ENCODE results near the gene PLEKHG4B.

The PLEKHG4B gene

DNA sequence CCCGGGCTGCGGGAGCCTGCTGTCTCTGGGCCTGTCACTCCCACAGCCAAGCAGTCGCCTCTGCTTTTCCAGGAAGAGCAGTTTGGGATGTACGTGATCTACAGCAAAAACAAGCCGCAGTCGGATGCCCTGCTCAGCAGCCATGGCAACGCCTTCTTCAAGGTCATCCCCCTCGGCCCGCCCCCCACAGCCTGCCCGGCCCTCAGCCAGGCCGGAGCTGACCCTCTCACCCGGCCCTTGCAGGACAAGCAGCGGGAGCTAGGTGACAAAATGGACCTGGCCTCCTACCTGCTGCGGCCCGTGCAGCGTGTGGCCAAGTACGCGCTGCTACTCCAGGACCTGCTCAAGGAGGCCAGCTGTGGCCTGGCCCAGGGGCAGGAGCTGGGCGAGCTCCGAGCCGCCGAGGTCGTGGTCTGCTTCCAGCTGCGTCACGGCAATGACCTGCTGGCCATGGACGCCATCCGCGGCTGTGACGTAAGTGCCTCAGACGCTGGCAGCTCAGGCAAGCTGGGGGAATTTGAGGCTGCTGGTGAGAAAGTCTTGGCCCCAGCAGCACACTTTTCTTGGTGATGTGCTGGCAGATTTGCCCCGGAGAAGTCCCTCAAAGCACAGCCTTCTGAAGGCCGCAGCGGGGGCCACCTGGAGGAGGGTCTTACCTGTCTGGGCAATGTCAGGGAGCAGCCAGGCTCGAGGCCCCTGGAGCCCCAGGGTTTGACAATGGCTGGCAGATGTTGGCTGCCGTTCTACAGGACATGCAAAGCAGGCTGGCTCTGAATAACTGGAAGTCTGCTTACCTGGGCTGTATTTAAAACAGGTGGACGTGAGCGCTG lies 79.2 kb downstream of the PLEKHG4B start:
- DNase-seq, result no peak

DNA sequence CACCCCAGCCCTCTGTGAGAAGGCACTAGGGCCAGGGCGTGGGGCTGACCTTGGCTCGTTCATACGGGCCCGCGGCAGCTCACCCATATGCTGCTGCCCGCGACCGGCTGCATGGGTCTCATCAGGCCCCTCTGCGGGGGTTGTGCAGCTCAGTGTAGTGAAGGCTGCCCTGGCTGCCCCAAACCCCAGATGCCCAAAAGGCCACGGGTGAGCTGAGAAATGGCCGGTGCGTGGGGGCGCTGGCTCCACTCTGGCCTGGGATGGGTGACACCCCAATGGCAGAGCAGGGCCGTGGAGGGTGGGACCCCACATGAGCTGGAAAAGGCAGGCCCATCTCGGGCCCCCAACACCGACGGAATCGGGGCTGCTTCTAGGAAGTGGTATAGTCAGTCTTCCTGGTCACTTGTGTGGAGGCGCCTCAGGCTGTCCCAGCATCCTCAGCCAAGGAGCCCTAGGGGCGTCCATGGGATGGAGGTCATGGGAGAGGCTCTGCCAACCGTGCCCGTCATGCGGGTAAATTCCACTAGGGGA lies 79.9 kb downstream of the PLEKHG4B start:
- no peak for DNase-seq

DNA sequence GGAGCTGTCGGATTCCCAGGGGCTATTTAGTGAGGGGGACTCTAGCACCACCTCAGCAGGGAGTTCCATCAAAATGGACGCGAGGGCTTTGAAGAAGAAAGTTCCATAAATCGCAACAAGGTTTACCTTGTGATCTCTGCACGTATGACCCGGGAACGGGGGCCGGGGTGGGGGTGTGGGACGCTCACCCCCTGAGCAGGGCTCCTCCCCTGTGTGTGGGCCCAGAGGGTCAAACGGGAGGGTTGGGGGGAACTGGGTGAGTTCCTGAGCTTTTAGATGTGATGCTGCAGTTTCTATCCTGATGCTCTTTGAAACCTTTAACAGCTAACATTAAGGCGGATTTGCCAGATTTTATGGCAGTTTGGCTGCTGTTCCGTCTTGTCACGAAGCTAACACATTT lies 80.5 kb downstream of the PLEKHG4B start:
- no peak for DNase-seq

DNA sequence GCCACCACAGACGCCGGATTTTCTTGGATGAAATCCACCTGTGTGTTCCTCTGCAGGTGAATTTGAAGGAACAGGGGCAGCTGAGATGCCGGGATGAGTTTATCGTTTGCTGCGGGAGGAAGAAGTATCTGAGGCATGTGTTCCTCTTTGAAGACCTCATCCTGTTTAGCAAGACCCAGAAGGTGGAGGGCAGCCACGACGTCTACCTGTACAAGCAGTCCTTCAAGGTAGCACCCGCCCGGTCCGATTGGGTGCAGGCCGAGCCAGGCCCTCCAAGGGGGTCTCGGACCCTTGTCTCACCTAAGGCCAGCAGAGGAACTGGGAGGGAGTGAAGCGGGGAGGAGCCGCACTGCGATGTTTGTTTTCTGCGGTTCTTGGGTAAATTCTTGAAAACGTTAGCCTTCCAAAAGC lies 80.9 kb downstream of the PLEKHG4B start:
- DNase-seq, result no peak

DNA sequence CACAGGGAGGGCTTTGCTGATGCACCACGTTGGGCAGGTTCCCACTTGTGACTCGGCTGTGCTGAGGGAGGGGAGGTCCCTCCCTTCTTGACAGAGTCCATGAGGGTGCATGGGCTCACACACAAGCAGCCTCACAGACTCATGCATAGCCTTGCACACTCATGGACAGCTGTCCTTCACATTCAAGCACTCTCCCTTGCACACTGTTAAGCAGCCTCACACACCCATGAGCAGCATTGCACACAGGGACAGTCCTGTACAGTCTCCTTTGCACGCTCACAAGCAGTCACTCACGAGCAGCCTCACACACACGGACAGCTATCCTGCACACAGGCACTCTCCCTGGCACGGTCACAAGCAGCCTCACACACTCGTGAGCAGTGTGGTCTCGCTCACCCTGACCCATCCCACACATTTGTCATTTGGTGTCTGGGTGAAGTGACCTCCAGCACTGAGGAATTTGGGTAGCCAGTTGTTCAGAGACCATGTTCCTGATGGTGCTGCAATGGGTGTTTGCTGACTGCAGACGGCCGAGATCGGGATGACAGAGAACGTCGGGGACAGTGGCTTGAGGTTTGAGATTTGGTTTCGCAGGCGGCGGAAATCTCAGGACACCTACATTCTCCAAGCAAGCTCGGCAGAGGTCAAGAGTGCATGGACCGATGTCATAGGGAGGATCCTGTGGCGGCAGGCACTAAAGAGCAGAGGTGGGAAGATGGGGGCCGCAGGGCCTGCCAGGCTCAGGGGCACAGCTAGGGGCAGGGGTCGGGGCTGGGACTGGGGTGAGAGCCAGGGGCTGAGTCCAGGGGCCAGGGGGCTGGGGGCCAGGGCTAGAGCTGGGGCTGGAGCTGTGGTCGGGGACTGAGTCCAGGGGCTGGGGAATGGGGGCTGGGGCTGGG lies 81.7 kb downstream of the PLEKHG4B start:
- no peak for DNase-seq

DNA sequence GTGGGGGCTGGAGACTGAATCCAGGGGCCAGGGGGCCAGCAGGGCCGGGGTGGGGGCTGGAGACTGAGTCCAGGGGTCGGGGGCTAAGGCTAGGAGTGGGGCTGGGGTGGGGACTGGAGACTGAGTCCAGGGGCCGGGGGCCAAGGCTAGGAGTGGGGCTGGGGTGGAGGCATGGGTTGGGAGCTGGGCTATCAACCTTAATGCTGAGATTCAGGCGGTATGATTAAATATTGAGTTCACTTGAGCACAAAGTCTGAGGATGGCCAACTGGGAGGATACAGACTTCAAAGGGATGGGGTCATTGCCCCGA lies 82.3 kb downstream of the PLEKHG4B start:
- DNase-seq, result no peak

DNA sequence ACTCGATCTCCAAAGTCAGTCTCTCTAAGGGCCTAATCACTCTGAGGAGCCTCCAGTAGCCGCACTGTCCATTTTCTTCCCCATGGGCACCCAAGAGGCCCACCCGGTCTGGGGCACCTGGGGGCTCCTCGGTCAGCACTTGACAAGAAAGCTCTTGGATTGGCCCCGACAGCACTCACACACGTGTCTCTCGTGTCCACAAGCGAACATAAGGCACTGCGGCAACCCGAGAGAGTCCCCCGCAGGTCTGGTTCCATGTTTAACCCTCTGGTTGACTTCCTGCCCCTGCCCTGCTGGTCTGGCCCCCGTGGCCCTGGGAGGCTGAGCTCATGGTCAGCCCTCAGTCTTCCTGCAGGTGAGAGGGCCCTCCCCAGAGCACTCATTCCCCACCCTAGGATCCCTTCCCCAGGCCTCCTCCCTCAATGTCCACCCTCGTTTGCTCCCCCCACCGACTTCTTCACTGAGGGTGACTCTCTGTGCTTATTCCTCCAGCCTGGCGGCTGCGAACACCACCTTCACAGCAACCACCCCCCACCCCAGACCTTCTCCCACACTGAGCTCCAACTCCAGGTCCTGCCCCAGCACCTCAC lies 83.0 kb downstream of the PLEKHG4B start:
- no peak for DNase-seq

DNA sequence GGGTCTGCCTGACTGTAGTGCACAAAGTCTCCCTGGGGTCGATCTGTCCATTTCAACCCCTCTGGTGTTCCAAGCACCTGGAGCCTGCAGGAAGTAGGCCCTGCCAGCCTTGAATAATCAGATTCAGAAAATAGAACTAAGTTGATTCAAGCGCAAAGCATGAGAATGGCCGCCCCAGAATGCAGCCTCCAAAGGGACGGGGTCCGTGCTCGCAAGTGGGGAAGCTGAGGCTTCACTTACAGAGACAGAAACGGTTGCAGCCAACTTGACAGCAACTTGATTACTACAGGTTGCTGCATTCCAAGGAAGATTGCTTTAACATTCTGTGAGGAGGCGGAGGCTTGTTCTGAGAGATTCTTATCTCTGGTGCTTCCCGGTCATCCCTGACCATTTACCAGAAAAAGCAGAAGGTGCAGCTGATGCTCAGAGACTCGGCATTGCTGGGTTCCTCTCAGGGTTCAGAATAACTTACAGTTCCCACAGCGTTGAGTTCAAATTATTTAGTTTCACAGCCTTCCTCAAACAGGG lies 84.4 kb downstream of the PLEKHG4B start:
- no peak for DNase-seq

DNA sequence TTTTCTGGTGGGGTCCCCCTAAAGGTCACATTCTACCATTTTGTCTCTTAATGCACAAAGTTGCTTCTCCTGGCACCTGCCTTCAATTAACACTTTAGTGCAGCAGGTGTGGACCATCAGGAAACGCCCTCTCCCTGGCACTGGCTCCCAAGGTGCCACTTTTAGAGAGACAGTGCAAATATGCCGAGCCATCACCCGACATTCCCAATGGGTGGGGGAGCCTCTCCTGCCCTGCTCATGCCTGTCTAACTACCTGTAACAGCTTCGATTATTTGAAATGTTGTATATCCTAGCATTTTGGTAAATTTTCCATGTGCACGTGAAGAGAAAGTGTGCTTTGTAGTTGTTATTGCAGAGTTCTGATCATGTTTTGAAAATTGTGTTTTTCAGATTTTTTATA lies 86.1 kb downstream of the PLEKHG4B start:
- no peak for DNase-seq

DNA sequence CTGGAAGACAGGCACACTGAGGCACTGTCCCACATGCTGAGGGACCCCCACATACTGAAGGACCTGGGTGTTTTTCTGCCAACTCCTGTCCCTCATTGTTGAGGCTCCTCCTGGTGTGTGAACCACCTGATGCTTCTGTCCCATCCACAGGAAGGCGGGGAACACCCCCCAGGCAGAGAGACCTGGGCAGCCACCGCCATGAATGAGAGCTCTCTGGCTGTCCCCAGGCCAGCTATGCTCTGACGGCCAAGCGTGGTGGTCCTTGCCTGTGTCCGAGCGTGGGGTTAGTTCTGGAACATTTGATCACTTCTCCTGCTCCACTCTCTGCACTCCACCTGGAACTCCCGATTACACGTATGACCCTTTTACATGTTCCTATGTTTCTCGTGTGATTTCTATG lies 87.4 kb downstream of the PLEKHG4B start:
- DNase-seq, result no peak

DNA sequence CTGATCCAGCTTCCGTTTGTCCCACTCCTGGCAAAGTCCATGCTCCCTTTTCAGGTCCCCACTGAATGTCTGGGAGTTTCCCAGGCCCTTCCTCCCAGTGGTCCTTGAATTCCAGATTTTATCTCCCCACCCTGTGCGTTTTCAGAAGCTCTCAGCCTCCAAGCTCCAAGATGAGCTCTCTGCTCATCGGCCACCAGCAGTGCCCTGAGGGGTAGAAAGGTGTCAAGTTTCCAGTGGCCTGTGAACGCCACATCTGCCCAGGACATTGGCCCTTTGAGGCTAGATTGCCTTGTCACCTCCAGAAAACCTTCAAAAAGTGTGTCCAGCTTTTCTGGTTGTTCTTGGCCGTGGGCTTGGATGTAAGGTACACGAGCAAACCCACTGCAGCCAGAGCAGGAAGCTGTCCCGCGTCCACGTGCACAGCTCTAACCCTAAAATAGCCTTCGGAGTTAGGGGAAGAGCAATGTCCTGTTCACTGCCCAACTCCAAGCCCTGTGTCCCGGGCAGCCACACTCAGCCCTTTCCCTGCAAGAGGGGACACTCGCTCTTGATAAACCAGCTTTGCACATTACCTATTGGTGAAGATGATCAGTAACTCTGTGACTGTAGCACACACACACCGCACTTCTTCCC lies 88.4 kb downstream of the PLEKHG4B start:
- no peak for DNase-seq

DNA sequence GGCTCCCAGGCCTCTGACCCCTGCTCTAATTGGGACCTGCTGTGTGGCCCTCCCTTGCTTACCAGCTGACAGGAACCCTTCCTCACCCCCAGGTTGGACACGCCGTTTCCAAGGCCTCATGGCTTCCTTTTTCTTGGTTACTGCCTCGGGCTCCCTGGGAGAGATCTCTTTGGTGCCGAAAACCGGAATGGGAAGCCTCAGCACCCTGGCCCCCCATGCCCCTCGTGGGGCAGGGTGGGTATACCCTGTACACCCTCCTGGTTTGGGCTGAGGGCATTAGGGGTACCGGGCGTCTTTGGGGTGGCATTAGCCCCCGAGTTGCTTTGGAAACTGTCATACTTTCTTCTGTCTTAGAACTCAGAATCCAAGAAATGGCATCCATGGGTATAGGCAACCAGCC lies 89.2 kb downstream of the PLEKHG4B start:
- DNase-seq, result no peak

DNA sequence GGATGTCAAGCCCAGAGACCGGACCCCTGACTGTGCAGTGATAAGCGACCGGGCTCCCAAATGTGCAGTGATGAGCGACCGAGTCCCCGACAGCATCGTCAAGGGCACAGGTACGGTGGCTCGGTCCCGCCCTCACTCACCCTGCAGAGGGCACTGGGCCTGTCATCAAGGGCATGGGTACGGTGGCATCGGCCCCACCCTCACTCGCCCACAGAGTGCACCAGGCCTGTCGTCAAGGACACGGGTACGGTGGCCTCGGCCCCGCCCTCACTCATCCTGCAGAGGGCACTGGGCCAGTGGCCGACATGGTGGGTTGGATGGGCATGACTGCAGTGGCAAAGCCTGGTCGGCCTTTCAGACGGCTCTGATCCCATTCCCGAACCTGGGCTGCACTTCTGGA lies 89.6 kb downstream of the PLEKHG4B start:
- DNase-seq, result no peak

DNA sequence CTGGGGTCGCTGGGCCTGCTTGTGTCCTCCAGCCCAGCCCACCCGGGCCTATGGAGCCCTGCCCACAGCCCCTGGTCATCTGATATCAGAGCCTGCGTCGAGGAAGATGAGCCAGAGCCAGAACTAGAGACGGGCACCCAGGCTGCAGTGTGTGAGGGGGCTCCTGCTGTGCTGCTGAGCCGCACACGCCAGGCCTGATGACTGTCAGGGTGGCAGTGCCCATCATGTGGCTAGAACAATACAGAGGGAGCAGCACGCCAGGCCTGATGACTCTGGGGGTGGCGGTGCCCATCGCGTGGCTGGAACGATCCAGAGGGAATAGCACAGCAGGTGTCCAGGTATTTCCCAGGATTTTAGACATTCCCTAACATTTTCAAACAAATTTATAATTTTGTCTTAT lies 90.2 kb downstream of the PLEKHG4B start:
- no peak for DNase-seq

DNA sequence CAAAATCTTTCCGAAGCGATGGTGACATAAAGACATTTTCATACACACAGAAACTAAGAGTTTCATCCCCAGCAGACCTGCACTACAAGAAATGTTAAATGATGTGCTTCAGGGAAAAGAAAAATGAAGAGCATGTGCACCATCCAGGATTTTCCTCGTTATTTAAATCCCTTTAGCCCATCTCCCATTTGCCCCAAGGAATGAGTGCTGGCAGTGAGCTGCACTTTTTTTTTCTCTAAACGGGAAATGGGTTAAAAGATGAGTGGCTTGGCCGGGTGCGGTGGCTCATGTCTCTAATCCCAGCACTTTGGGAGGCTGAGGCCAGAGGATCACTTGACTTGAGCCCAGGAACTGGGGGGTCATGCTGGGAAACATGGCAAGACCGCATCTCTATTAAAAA lies 92.5 kb downstream of the PLEKHG4B start:
- no peak for DNase-seq

DNA sequence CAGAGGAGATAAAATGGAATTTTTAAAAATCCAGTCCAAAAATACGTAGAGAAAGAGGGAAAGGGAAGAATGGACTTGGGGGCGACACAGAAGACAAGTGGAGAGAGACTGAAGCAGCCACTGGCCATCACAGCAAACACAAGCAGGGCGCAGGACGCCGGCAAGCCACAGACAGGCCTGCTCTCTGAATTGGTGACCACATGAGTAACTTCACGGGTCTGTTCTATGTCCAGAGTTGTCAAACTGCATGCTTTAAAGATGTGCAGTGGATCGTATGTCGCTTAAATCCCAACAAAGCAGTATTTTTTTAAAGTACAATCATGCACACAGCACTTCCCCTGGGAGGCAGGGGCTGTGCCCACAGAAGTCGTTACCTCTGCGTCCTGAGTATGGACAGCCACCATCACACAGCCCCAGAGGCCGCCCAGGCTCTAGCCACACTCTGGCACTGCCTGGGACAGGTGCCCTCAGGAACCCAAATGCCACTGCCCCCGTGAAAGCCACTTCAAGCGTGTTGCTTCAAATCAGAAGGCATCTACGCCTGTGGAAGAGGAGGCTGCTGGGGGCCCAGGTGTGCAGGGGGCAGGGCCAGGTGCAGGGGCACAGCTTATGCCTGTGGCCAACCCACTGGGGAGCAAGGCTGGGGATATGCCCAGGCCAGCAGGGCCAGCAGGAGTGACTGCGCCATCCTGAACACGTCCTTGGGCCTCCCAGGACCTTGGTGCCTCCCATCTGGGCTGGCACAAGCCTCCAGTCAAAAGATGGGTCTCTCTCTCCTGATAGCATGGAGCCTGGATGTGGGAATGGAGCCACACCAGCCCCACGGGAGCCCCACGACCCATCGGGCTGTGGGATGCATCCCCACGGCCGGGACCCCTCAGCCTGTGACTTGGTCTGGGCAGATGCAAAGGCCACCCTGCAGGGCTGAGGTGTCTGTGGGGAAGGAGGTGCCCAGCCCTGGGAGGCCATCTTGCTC lies 93.4 kb downstream of the PLEKHG4B start:
- DNase-seq, result no peak

DNA sequence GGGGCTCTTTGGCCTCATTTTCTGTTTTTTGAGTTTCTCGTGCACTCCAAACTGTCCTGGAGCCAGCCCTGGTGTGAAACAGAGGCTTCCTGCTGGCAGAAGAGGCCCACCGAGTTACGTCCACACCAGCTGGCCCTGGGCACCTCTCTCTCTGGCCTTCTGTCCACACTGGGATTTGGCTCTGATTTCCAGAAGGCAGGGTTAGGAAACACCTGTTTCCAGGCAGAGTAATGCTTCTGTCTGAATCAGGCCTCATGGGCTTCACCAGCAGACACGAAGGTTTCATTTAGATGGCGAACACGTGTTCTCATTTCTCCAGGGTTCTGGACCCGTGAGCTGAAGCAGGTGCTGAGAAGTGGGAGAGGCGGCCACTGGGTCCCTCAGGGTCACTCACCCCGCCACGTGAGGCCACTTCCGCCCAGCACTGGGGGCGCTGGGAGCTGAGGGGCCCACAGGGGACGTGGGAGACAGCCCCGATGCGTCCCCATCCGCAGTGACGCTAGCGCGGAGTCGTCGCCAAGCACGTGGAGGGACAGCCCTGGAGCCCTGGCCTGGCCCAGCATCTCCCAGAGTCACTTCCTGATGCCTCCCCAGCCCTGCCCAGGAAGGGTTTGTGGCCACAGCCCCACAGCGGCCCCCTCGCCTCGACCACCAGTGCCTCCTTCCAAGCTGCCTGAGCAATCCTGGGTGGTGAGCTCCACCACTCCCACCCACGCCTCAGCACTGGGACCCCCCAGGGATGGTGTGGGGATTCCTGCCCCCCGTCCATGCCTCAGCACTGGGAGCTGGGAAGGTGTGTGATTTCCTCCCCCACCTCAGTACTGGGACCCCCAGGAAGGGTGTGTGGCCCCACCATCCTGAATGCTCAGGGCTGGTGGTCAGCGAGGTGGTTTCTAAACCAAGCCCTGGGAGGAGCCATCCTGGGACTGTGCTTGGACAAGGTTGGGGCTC lies 94.4 kb downstream of the PLEKHG4B start:
- DNase-seq, result no peak

DNA sequence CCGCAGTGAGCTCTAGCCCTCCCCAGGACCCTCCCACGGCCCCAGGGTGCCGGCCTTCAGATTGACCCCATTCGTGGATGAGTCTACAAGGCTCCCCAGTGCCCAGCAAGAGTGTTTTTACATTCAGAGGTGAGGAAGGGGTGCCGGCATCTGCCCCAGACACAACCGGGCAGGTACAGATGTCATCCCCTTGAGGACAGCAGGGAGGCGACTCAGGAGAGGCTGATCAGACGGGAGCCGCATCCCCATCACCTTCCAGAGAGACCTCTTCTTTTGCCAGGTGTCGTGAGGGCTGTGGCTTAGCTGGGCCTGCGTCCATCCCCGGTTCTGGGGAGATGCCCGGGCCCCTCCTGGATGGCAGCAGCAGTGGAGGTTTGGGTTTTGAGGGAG lies 95.1 kb downstream of the PLEKHG4B start:
- no peak for DNase-seq

DNA sequence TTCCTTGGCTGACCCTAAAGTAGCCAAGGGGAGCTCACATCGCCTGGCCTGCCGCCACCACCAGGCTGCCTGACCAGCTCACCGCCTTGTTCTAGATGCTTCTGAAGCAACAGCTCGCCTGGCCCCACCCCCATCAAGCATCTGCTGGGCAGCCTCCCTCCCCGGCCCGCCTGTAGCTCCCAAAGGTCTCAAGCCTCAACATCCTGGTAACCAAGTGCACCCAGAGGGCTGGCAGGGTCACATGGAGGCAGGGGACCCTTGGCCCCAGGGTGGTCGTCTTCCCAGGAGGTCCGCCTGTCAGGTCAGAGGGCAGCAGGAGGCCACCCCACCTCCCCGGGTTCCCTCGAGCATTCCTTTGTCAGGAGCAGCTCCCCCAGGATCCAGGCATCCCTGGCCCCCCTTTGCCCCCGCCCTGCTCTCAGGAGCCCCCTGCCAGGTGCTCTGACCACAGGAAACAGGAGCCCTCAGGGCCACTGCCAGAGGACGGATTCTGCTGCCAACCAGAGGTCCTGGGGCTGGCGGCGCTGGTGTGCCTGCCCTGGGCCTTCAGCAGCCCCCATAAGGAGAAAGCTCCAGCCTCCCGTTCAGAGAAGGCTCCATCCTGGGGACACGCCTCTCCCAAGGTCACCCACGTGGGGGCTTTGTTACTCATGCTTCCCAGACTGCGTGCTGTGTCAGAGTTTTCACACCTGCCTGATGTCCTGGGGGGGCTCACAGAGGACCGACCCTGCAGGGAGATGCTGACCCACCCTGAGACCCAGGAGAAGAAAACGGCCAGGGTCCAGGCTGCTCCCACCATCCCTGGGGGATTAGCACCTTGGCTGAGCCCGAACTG lies 95.9 kb downstream of the PLEKHG4B start:
- DNase-seq, result no peak
